Duodenal mucosa (tissue), 2 donors: ENCODE measurements around the gene NRXN3.

Experiments used
- H3K27ac ChIP-seq: one replicate; pipeline ENCODE4 v1.7.0; 2013; ENCODE audit warnings: low read depth, low read length
- H3K27me3 ChIP-seq, 2 donors: one replicate each; pipeline ENCODE4 v1.7.0; 2013; ENCODE audit warnings: low read length in 2 of 2, control low read depth in 1 of 2; ENCODE audit not compliant: insufficient read depth in 2 of 2, control insufficient read depth in 1 of 2
- H3K36me3 ChIP-seq, 2 donors: one replicate each; pipeline ENCODE4 v1.7.0; 2013; ENCODE audit warnings: low read length in 2 of 2, control low read depth in 1 of 2; ENCODE audit not compliant: insufficient read depth in 2 of 2, control insufficient read depth in 1 of 2
- H3K4me1 ChIP-seq, 2 donors: one replicate each; pipeline ENCODE4 v1.7.0; 2013; ENCODE audit warnings: low read length in 2 of 2, control low read depth in 1 of 2; ENCODE audit not compliant: insufficient read depth in 2 of 2, control insufficient read depth in 1 of 2
- H3K4me3 ChIP-seq, 2 donors: one replicate each; pipeline ENCODE4 v1.7.0; 2013; ENCODE audit warnings: low read length in 2 of 2, low read depth in 1 of 2
- H3K9ac ChIP-seq, 2 donors: one replicate each; pipeline ENCODE4 v1.7.0; 2013; ENCODE audit warnings: low read length in 2 of 2, low read depth in 1 of 2
- H3K9me3 ChIP-seq, 2 donors: one replicate each; pipeline ENCODE4 v1.7.0; 2013; ENCODE audit warnings: low read length in 2 of 2, control low read depth in 1 of 2; ENCODE audit not compliant: control insufficient read depth in 1 of 2

The NRXN3 gene

GRCh38 chr14:79652513-79653307 is 1482.5 kb downstream of the NRXN3 start:
- no peaks in the 10 kb centered on the region for H3K9me3 ChIP-seq
- H3K36me3 ChIP-seq: no peaks in the 10 kb centered on the region
- no peak overlapping the region for H3K9ac ChIP-seq
- H3K27ac ChIP-seq: no peak overlapping the region
- no peaks in the 10 kb centered on the region for H3K27me3 ChIP-seq
- H3K4me1 ChIP-seq: no peaks in the 10 kb centered on the region
- H3K4me3 ChIP-seq: no peak overlapping the region

GRCh38 chr14:79656056-79656455 is 1485.9 kb downstream of the NRXN3 start:
- H3K4me1 ChIP-seq: no peaks in the 10 kb centered on the region
- no peak overlapping the region for H3K4me3 ChIP-seq
- no peaks in the 10 kb centered on the region for H3K36me3 ChIP-seq
- H3K9ac ChIP-seq: no peak overlapping the region
- H3K27me3 ChIP-seq: no peaks in the 10 kb centered on the region
- H3K27ac ChIP-seq: no peak overlapping the region
- H3K9me3 ChIP-seq: no peaks in the 10 kb centered on the region

GRCh38 chr14:79656496-79656895 is 1486.3 kb downstream of the NRXN3 start:
- Histone ChIP-seq H3K9ac (no peak overlapping the region), H3K9me3 (no peaks in the 10 kb centered on the region), H3K27ac (no peak overlapping the region), H3K4me1 (no peaks in the 10 kb centered on the region), H3K4me3 (no peak overlapping the region), H3K27me3 (no peaks in the 10 kb centered on the region), H3K36me3 (no peaks in the 10 kb centered on the region)

- H3K4me3 ChIP-seq: no peak overlapping the region
- no peaks in the 10 kb centered on the region for H3K9me3 ChIP-seq
- H3K27ac ChIP-seq: no peak overlapping the region
- H3K4me1 ChIP-seq: no peaks in the 10 kb centered on the region
- no peaks in the 10 kb centered on the region for H3K36me3 ChIP-seq
- no peaks in the 10 kb centered on the region for H3K27me3 ChIP-seq
- H3K9ac ChIP-seq: no peak overlapping the region
These were observed 1488.0 kb downstream of the NRXN3 start for GRCh38 chr14:79658221-79658620.

- Histone ChIP-seq H3K9ac (no peak overlapping the region), H3K27ac (no peak overlapping the region), H3K36me3 (no peaks in the 10 kb centered on the region), H3K9me3 (no peaks in the 10 kb centered on the region), H3K27me3 (no peaks in the 10 kb centered on the region), H3K4me1 (no peaks in the 10 kb centered on the region), H3K4me3 (no peak overlapping the region)
These were observed 1488.6 kb downstream of the NRXN3 start for GRCh38 chr14:79658769-79659168.

- H3K4me1 ChIP-seq: no peaks in the 10 kb centered on the region
- H3K9me3 ChIP-seq: no peaks in the 10 kb centered on the region
- H3K27ac ChIP-seq: no peak overlapping the region
- no peaks in the 10 kb centered on the region for H3K36me3 ChIP-seq
- H3K4me3 ChIP-seq: no peak overlapping the region
- no peaks in the 10 kb centered on the region for H3K27me3 ChIP-seq
- H3K9ac ChIP-seq: no peak overlapping the region
These were observed 1490.1 kb downstream of the NRXN3 start for GRCh38 chr14:79660053-79660939.

- Histone ChIP-seq H3K9ac (no peak overlapping the region), H3K27me3 (no peaks in the 10 kb centered on the region)
These were observed 1491.6 kb downstream of the NRXN3 start for GRCh38 chr14:79661752-79662151.

GRCh38 chr14:79663453-79663852 is 1493.3 kb downstream of the NRXN3 start:
- Histone ChIP-seq H3K27ac (no peak overlapping the region), H3K27me3 (no peaks in the 10 kb centered on the region), H3K4me3 (no peak overlapping the region), H3K9ac (no peak overlapping the region), H3K36me3 (no peaks in the 10 kb centered on the region), H3K4me1 (no peaks in the 10 kb centered on the region), H3K9me3 (no peaks in the 10 kb centered on the region)

More at GRCh38 chr14:79661752-79662151, 1491.6 kb downstream of the NRXN3 start:
- Histone ChIP-seq H3K9me3 (no peaks in the 10 kb centered on the region), H3K36me3 (no peaks in the 10 kb centered on the region), H3K4me3 (no peak overlapping the region), H3K27ac (no peak overlapping the region), H3K4me1 (no peaks in the 10 kb centered on the region)

- no peaks in the 10 kb centered on the region for H3K9me3 ChIP-seq
- no peak overlapping the region for H3K27ac ChIP-seq
These were observed 1495.4 kb downstream of the NRXN3 start for GRCh38 chr14:79665556-79665955.

GRCh38 chr14:79668951-79669350 is 1498.8 kb downstream of the NRXN3 start:
- H3K36me3 ChIP-seq: no peaks in the 10 kb centered on the region
- H3K9ac ChIP-seq: no peak overlapping the region
- H3K27me3 ChIP-seq: no peaks in the 10 kb centered on the region
- H3K27ac ChIP-seq: no peak overlapping the region
- no peaks in the 10 kb centered on the region for H3K4me1 ChIP-seq
- H3K9me3 ChIP-seq: no peaks in the 10 kb centered on the region
- no peak overlapping the region for H3K4me3 ChIP-seq

More at GRCh38 chr14:79665556-79665955, 1495.4 kb downstream of the NRXN3 start:
- no peaks in the 10 kb centered on the region for H3K4me1 ChIP-seq
- no peaks in the 10 kb centered on the region for H3K36me3 ChIP-seq
- no peak overlapping the region for H3K9ac ChIP-seq
- no peaks in the 10 kb centered on the region for H3K27me3 ChIP-seq
- no peak overlapping the region for H3K4me3 ChIP-seq
